Dermis blood vessel endothelial cell (primary cell): ENCODE data around the gene SGPP2. TPM values are rescaled to one million over a fixed set of nuclear protein-coding genes. Genes with fewer than 3 reads are reported as not detected.

Experiments
- DNase-seq: peaks from one replicate; pipeline ENCODE4 v3.0.0; 2010
- total RNA-seq: library from RNA; depleted of rRNA; stranded (reverse); fragments of >200 nt; gene quantifications from 2 replicates; pipeline ENCODE4 v1.2.3, GENCODE V29; 2014

The SGPP2 gene
- total RNA-seq, 1 donor from 2014 or later, result 0.17 TPM

- no peak for DNase-seq
Measured at GRCh38 chr2:222592176-222592575, 167.8 kb downstream of the SGPP2 start.

GRCh38 chr2:222594679-222595078 is 170.3 kb downstream of the SGPP2 start:
- peak; percentile 22 for DNase-seq

- DNase-seq, result no peak
Measured at GRCh38 chr2:222595581-222595980, 171.2 kb downstream of the SGPP2 start.

GRCh38 chr2:222598611-222599010 is 174.3 kb downstream of the SGPP2 start:
- no peak for DNase-seq

- no peak for DNase-seq
Measured at GRCh38 chr2:222603501-222603900, 179.2 kb downstream of the SGPP2 start.

GRCh38 chr2:222604749-222605515 is 180.6 kb downstream of the SGPP2 start:
- DNase-seq, result no peak

GRCh38 chr2:222606306-222606705 is 182.0 kb downstream of the SGPP2 start:
- DNase-seq, result no peak

GRCh38 chr2:222608081-222608480 is 183.7 kb downstream of the SGPP2 start:
- no peak for DNase-seq

- DNase-seq, result no peak
Measured at GRCh38 chr2:222609381-222609780, 185.0 kb downstream of the SGPP2 start.

Other genes starting within 250 kb of the SGPP2 start
- not detected in 2 replicates for gene PAX3, start 125.5 kb upstream of the SGPP2 start, total RNA-seq
- 5.4 and 14.1 TPM in 2 replicates for gene FARSB, start 231.5 kb downstream of the SGPP2 start, total RNA-seq
- gene MOGAT1, start 247.1 kb downstream of the SGPP2 start, total RNA-seq, result not detected in 2 replicates